HUES6 (cell line): ENCODE data around the gene CYB5B.

Source experiments
- H3K27ac ChIP-seq: 2 replicates; pipeline ENCODE4 v1.7.0; 2013; ENCODE audit warnings: low read depth, mild to moderate bottlenecking, low read length, inconsistent platforms
- H3K27me3 ChIP-seq: 2 replicates; pipeline ENCODE4 v1.6.1; 2013; ENCODE audit warnings: low read length; ENCODE audit not compliant: control insufficient read depth, insufficient read depth
- H3K36me3 ChIP-seq: 2 replicates; pipeline ENCODE4 v1.6.1; 2013; ENCODE audit warnings: low read length; ENCODE audit not compliant: control insufficient read depth, insufficient read depth
- H3K4me1 ChIP-seq: 2 replicates; pipeline ENCODE4 v1.6.1; 2013; ENCODE audit warnings: low read length; ENCODE audit not compliant: control insufficient read depth, insufficient read depth
- H3K4me3 ChIP-seq: 2 replicates; pipeline ENCODE4 v1.5.1; 2013; ENCODE audit warnings: low read depth, low read length
- H3K9ac ChIP-seq: one replicate; pipeline ENCODE4 v1.6.1; 2013; ENCODE audit warnings: mild to moderate bottlenecking, low read length
- H3K9me3 ChIP-seq: 2 replicates; pipeline ENCODE4 v1.6.1; 2013; ENCODE audit warnings: low read depth, low read length; ENCODE audit not compliant: control insufficient read depth, insufficient read depth

Gene CYB5B

DNA sequence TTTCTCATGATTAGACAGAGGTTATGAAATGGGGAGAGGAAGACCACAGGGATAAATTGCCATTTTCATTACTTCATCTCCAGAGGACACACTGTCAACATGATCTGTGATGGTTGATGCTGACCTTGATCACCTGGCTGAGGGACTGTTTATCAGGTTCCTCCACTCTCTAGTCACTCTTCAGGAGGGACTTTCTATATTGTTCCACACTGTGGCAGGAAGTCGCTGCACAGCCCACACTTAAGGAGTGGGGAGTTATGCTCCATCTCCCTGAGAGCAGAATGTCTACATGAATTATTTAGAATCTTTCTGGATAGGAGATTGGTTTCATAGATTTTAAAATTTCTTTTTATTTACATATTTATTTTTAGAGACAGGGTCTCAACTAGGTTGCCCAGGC lies 46.7 kb downstream of the CYB5B start:
- no peaks in the 10 kb centered on the region for H3K9me3 ChIP-seq
- H3K27ac ChIP-seq: no peak overlapping the region
- H3K27me3 ChIP-seq: no peaks in the 10 kb centered on the region
- H3K4me3 ChIP-seq: no peak overlapping the region
- H3K9ac ChIP-seq: no peak overlapping the region
- H3K36me3 ChIP-seq: 0 out of 2 replicates have a peak, but pooled peaks cover 4% of the 10 kb centered on the region
- no peaks in the 10 kb centered on the region for H3K4me1 ChIP-seq

DNA sequence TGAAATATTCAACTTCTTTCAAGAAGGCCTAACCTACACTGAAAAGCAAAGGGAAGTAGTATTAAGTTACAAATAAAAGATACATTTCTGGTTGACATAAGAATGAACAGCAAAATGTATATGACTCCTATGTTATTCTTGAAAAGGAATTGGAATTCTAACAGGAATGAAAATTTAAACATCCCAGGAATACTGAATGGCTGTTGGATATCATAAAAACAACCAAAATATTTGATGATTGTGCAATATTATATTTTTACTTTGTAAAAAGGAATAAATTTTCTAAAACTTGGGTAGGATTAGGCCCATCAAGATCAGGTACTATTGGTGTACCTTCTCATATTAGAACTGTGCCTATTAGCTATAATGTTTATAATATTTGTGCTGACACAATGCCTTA lies 50.0 kb downstream of the CYB5B start:
- Histone ChIP-seq H3K27ac (no peak overlapping the region), H3K9me3 (no peaks in the 10 kb centered on the region), H3K4me1 (no peaks in the 10 kb centered on the region; the same call in 1 of the 2 replicates), H3K27me3 (no peaks in the 10 kb centered on the region), H3K4me3 (no peak overlapping the region), H3K9ac (no peak overlapping the region), H3K36me3 (no peaks in the 10 kb centered on the region)

DNA sequence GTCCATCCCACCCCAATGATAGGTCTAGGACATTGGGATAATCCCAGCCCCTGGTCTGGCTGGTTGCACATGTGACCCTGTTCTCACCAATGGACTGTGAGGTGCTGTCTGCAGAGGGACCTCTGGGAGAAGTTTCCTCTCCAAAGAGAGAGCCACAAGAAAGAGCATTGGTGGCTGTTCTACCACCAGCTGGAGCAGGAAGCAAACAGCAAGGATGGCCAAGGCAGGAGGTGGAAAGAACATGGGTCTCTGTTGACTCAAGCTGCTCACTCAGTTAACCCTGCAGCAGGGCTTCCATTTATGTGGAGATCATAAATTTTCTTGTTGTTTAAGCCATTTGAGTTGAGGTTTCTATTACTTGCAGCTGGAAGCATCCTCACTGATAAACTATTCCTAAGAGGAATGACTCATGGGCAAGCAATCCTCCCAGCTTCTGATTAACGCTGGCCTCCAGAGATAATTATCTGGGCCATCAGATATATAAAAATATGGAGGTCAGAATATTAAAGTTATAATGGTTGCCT lies 52.6 kb downstream of the CYB5B start:
- H3K4me1 ChIP-seq: no peaks in the 10 kb centered on the region; the same call in 1 of the 2 replicates
- no peaks in the 10 kb centered on the region for H3K36me3 ChIP-seq
- H3K9me3 ChIP-seq: no peaks in the 10 kb centered on the region
- no peak overlapping the region for H3K4me3 ChIP-seq
- no peak overlapping the region for H3K27ac ChIP-seq
- no peak overlapping the region for H3K9ac ChIP-seq
- H3K27me3 ChIP-seq: no peaks in the 10 kb centered on the region

DNA sequence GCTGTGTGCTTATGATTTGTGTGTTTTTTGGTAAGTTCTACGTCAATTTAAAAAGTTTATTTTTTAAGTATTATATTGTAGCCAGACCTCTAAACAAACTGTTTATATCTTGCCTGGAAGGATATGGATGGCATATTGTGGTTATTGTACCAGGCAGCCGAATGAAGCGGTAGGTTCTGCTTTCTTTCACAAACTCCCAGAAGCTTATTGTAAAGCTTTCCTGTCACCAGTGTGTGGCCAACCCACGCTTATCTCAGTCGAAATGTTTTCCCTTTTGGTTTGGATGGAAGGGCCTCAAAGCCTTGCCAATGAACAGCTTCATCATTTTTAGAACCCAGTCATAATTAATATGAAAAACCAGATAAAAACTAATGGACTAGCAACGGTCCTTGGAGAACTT lies 53.1 kb downstream of the CYB5B start:
- Histone ChIP-seq H3K9ac (no peak overlapping the region), H3K4me3 (no peak overlapping the region), H3K9me3 (no peaks in the 10 kb centered on the region), H3K27ac (no peak overlapping the region), H3K4me1 (no peaks in the 10 kb centered on the region; the same call in 1 of the 2 replicates), H3K36me3 (no peaks in the 10 kb centered on the region), H3K27me3 (no peaks in the 10 kb centered on the region)

DNA sequence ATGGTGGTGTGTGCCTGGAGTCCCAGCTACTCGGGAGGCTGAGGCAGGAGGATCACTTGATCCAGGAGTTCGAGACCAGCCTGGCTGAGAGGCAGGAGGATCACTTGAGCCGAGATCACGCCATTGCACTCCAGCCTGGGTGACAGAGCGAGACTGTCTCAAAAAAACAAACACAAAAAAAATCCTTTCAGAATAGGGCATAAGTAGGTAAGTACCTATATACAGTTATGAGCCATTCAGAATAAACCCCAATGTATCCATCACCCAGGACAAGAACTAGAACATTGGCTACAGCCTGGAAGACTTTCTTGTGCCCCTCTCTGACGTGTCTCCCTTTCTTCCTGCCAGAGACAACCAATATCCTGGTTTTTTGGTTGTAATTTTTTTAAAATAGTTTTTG lies 54.3 kb downstream of the CYB5B start:
- no peaks in the 10 kb centered on the region for H3K27me3 ChIP-seq
- no peaks in the 10 kb centered on the region for H3K9me3 ChIP-seq
- H3K27ac ChIP-seq: no peak overlapping the region
- H3K36me3 ChIP-seq: no peaks in the 10 kb centered on the region
- H3K4me3 ChIP-seq: no peak overlapping the region
- H3K9ac ChIP-seq: no peak overlapping the region
- no peaks in the 10 kb centered on the region; the same call in 1 of the 2 replicates for H3K4me1 ChIP-seq

DNA sequence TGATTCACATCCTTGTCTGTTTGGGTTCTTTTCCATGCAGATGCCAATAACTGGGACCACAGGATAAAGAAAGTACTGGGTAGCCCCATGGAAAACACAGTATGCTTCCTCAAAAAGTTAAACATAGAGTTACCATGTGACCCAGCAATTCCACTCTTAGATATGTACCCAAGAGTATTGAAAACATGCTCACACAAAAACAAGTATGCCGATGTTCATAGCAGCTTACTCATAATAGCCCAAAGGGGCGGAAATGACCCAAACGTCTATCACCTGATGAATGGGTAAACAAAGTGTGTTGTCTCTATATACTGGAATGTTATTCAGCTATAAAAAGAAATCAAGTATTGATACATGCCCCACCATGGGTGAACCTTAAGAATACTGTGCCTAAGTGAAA lies 55.4 kb downstream of the CYB5B start:
- Histone ChIP-seq H3K4me3 (no peak overlapping the region), H3K27me3 (no peaks in the 10 kb centered on the region), H3K27ac (no peak overlapping the region)

DNA sequence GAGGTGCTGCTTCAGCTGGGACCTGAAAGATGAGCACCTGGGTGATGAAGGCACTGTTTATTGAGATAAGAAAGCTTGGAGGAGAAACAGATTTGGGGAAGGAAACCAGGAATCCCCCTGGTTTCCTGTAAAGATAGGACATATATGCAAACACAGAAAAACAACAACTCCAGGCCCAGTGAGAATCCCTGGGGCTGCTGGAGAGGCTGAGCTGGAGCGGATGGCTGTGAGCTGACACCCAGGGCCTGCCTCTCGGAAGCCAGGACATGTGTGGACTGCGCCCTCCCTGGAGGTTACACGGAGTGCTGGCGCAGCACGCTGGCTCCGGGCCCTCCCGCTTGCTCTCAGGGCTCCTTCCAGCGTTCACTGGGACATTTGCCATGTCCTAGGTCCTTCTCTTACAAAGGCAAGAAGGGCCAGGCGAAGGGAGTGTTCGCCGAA lies 57.5 kb downstream of the CYB5B start:
- Histone ChIP-seq H3K9ac (no peak overlapping the region), H3K36me3 (no peaks in the 10 kb centered on the region), H3K4me3 (no peak overlapping the region), H3K4me1 (no peaks in the 10 kb centered on the region; the same call in 1 of the 2 replicates), H3K27me3 (no peaks in the 10 kb centered on the region), H3K27ac (no peak overlapping the region), H3K9me3 (no peaks in the 10 kb centered on the region)

More for the DNA sequence above, 55.4 kb downstream of the CYB5B start:
- Histone ChIP-seq H3K4me1 (no peaks in the 10 kb centered on the region; the same call in 1 of the 2 replicates), H3K36me3 (no peaks in the 10 kb centered on the region), H3K9me3 (no peaks in the 10 kb centered on the region), H3K9ac (no peak overlapping the region)

DNA sequence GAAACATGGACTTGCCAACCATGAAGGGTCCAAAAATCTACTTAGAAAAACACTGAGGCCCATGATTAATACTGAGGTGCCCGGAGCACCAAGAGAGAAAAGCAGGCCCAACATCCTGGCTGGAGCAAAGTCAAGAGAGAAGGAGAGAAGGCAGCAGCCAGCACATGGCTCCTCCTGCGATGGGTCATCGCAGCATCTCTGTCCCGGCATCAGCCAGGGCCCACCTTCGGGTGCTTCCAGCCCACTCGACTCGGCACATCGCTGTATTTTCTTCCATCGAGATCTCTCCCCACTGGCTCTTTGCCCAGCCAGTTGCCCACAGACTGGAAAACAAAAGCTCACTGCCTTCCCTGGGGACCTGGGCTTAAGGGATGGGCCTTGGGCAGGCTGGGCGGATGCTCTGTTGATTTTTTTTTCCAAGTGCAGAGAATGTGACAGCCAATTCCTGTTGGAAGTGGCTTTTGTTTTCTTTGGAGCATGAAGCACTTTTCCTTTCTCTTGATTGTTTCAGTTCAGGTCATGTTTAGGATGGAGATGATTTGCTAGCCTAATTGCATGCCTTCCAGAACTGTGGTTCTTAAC lies 58.1 kb downstream of the CYB5B start:
- Histone ChIP-seq H3K27me3 (no peaks in the 10 kb centered on the region), H3K36me3 (no peaks in the 10 kb centered on the region), H3K27ac (no peak overlapping the region), H3K4me1 (no peaks in the 10 kb centered on the region; the same call in 1 of the 2 replicates), H3K4me3 (no peak overlapping the region), H3K9me3 (no peaks in the 10 kb centered on the region), H3K9ac (no peak overlapping the region)

DNA sequence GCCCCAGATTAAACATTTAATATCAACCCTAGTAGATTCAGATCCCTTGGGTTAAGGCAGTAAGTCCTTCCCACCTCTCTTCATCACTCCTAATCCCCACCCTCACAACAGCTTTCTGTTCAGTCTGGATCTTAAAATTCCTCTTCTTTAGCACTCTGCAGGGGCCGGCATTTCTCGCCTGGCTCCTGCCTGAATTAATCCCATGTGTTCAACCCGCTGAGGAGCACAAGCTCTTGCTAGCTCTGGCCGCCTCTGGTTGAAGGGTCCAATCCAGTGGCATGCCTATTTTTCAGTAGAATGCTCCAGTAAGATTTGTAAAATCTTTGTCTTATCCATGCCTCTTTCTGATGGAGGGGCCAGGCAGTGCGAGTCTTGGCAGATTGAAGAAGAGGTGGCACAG lies 59.2 kb downstream of the CYB5B start:
- Histone ChIP-seq H3K27ac (no peak overlapping the region), H3K9ac (no peak overlapping the region), H3K9me3 (no peaks in the 10 kb centered on the region), H3K36me3 (no peaks in the 10 kb centered on the region), H3K4me1 (no peaks in the 10 kb centered on the region; the same call in 1 of the 2 replicates), H3K4me3 (no peak overlapping the region), H3K27me3 (no peaks in the 10 kb centered on the region)

DNA sequence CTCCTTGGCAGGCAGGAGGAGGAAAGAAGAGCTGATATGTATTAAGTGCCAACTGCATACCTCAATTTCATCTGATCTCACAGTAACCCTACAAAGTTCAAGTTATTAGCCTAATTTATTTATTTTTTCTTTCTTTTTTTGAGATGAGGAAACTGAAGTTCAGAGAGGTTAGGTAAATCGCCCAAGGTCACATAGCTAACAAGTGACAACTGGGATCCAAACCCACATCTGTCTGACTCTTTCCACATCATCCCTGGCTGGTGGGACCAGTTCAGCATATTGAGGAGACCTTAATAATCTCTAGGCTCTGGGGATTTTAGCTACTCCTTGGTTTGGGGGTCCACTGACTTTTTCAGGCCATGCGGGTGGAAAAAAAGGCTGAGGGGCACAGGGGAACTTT lies 60.9 kb downstream of the CYB5B start:
- H3K9me3 ChIP-seq: no peaks in the 10 kb centered on the region
- H3K27ac ChIP-seq: no peak overlapping the region
- H3K4me3 ChIP-seq: no peak overlapping the region
- no peaks in the 10 kb centered on the region for H3K27me3 ChIP-seq
- no peak overlapping the region for H3K9ac ChIP-seq
- no peaks in the 10 kb centered on the region; the same call in 1 of the 2 replicates for H3K4me1 ChIP-seq
- H3K36me3 ChIP-seq: no peaks in the 10 kb centered on the region

DNA sequence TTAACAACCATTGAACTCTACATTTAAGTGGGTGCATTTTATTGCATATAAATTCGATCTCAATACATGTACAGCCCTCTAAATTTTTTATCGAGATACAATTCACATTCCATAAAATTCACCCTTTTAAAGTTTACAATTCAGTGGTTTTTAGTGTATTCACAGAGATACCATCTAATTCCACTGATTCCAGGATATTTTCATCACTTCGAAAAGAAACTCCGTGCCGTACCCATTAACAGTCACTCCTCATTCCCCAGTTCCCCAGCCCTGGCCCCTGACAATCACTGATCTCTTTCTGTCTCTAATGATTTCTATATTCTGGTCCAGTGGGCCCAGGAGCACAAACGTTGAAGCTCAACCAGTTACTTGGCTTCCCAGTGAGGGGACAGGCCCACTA lies 61.4 kb downstream of the CYB5B start:
- no peaks in the 10 kb centered on the region for H3K9me3 ChIP-seq
- H3K4me1 ChIP-seq: no peaks in the 10 kb centered on the region; the same call in 1 of the 2 replicates
- H3K27ac ChIP-seq: no peak overlapping the region
- no peak overlapping the region for H3K4me3 ChIP-seq
- H3K9ac ChIP-seq: no peak overlapping the region
- H3K36me3 ChIP-seq: no peaks in the 10 kb centered on the region
- H3K27me3 ChIP-seq: no peaks in the 10 kb centered on the region
